ENCODE results near the gene ADAMTS17.

The ADAMTS17 gene

GRCh38 chr15:100033140-100033857 lies 308.5 kb downstream of the ADAMTS17 start:
- DNase-seq (ENCODE audit: low read depth in 1 of 2, low spot score in 1 of 2): no peak

- DNase-seq (ENCODE audit: low read depth in 1 of 2, low spot score in 1 of 2): no peak
Measured at GRCh38 chr15:100032358-100033085, 309.3 kb downstream of the ADAMTS17 start.

DNA sequence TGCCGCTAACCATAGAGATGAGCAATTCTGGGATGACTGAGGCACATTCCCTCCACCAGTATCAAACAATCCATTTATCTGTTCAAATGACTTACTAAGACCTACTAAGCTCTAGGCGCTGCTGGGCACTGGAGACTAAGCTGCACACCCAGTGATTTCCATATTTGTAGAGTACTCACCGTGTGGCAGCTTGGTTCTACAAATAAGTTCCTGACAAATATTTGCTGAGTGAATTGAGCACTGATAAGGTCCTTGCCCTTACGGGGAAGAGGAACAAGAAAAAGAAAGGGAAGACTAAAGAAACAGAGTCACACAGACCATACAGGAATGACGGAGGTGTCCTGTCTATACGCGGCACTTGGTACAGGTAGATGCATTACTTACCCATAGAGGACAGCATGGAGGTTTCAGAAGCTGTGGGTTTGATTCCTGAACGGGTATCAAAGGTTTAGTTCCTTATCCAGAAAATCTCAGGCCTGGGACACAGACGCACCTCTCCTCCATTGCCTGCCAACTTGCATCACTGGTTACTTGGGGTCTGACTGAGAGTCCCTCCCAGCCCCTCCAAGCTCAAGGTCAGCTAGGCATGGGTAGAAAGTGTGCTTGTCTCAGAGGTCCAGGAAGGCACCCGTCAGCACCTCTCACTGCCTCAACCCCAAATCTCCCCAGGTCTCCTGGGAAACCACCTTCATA lies 310.0 kb downstream of the ADAMTS17 start:
- DNase-seq (ENCODE audit: low read depth in 1 of 2, low spot score in 1 of 2): no peak

GRCh38 chr15:100030586-100031229 lies 311.1 kb downstream of the ADAMTS17 start:
- no peak for DNase-seq (ENCODE audit: low read depth in 1 of 2, low spot score in 1 of 2)

DNA sequence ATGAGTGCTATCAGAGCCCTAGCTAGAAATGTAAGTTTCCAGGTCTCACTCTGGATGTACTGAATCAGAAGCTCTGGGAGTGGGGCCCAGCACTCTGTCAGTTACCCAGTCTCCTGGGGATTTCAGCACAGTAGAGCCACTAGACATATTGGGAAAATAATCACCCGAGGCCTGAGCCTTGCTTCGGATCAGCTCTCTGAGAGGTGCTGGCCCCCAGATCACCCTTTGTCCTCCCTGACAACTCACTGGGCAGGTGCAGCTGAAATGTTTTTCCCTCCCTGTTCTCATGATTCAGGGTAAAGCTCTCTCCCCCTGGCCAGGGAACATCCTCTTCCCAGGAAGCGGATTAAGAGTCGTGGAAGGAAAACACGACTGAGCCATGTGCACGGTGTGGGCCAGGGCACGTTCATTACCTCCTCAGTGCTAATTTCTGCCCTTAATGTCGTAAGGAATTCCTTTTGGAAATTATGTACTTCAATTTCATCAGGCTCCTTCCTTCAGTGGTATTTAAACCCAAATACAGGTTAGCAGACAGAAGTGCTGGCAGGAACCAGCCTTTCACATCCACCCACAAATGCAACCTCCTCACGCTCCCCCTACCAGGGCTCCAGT lies 311.8 kb downstream of the ADAMTS17 start:
- no peak for DNase-seq (ENCODE audit: low read depth in 1 of 2, low spot score in 1 of 2)

DNA sequence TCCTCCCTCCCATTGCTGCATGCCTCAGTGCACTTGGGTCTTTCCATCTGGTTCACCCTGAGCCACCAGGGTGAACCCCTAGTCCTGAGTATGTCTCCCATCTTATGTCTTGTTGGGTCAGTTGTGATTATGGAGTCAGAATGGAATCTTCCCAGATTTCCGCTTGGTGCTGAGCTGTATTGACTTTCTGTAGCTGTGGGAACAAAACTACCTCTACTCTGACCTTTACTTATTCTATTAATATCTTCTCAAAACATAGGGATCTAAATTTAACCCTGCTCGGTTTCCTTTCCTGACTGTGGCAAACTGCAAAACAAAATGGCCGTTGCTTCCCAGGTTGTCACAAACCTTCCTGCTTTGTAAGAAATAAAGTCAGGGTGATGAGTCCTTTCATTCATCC lies 312.7 kb downstream of the ADAMTS17 start:
- DNase-seq (ENCODE audit: low read depth in 1 of 2, low spot score in 1 of 2): no peak

- no peak for DNase-seq (ENCODE audit: low read depth in 1 of 2, low spot score in 1 of 2)
Measured at GRCh38 chr15:100026041-100026440, 315.7 kb downstream of the ADAMTS17 start.

DNA sequence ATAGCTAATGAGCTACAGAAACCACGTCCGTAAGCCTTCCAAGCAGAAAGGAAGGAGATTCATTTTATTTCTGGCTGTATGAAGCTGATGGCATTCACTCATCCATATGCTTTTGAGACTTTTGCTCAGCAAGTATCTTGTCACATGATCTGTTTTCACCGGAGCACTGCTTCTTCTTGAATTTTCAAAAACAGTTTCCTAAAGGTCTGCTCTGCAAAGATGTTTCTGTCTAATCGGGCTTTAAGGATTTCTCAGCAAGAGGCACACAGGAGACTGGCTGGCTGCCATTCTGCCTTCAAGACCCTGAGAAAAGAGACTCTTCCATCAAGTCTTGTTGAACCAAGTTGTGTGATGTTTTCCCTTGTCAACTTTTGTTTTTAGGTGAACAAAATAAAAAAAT lies 319.0 kb downstream of the ADAMTS17 start:
- no peak for DNase-seq (ENCODE audit: low read depth in 1 of 2, low spot score in 1 of 2)

DNA sequence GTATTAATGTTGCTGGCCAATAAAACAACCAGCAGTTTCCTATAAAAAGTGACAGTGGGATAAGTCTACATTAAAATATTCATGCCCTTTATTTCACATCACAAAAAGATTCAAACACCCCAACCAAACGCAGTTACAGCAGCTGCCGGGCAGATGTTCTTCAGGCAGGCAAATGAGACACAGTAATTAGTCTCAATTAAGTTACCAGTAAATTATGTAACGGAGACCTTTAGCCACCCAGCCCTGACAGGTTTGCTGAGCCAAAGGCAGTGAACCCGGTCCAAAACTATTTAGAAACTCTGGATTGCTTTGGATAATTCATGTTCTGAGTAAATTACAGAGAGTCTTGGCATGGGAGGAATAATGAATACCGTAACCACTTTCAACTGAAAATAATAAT lies 319.4 kb downstream of the ADAMTS17 start:
- DNase-seq (ENCODE audit: low read depth in 1 of 2, low spot score in 1 of 2): no peak

GRCh38 chr15:100021653-100022052 lies 320.1 kb downstream of the ADAMTS17 start:
- no peak for DNase-seq (ENCODE audit: low read depth in 1 of 2, low spot score in 1 of 2)

- DNase-seq (ENCODE audit: low read depth in 1 of 2, low spot score in 1 of 2): no peak
Measured at GRCh38 chr15:100020614-100021013, 321.2 kb downstream of the ADAMTS17 start.

- no peak for DNase-seq (ENCODE audit: low read depth in 1 of 2, low spot score in 1 of 2)
Measured at GRCh38 chr15:100020189-100020588, 321.6 kb downstream of the ADAMTS17 start.

DNA sequence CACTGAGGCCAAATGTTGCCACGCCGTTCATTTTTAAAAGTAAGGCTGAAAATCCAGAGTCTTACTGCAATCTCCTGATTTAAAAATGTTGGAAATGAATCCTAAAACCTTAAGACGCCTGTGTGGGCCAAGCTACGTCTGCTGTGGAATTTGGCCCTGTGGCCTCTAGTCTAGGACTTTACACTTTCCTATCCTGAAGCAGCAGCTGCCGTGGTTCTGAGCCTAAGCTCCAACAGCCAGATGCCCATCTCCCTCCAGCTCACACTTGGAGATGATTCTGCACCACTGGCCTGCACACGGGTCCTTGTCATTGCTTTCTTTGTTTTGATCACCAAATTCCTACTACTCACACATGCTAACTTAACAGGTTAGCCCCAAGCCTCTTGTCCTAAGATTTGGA lies 322.2 kb downstream of the ADAMTS17 start:
- DNase-seq (ENCODE audit: low read depth in 1 of 2, low spot score in 1 of 2): no peak

GRCh38 chr15:100018191-100018590 lies 323.6 kb downstream of the ADAMTS17 start:
- no peak for DNase-seq (ENCODE audit: low read depth in 1 of 2, low spot score in 1 of 2)

DNA sequence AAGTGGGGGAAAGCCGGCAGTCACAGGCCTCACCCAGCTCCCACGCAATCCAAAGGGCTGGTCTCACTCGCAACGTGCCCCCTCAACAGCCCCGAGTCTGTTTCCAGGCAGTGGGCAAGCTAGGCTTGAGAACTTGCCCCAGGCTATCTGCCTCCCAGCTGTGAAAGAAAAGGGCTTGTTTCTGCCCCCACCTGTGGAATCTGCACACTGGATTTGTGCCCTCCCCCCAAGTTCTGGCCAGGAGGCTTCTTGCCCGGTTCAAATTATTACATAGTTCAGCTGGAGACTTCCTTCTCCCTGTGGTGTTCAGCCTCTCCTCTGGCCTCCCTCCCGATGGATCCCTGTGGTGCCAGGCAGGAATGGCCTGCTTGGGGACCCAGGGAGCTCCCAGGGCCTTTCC lies 324.6 kb downstream of the ADAMTS17 start:
- DNase-seq (ENCODE audit: low read depth in 1 of 2, low spot score in 1 of 2): no peak

DNA sequence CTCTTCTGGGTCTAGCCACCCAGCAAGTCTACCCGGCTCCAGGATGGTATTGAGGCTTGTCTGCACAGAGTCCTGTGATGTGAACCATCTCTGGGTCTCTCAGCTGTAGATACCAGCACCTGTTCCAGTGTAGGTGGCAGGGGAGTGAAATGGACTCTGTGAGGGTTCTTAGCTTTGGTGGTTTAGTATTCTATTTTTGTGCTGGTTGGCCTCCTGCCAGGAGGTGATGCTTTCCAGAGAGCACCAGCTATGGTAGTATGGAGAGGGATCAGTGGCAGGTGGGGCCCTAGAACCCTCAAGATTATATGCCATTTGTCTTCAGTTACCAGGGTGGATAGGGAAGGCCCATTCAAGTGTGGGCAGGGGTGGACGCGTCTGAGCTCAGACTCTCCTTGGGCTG lies 325.1 kb downstream of the ADAMTS17 start:
- no peak for DNase-seq (ENCODE audit: low read depth in 1 of 2, low spot score in 1 of 2)

- DNase-seq (ENCODE audit: low read depth in 1 of 2, low spot score in 1 of 2): no peak
Measured at GRCh38 chr15:100011235-100011634, 330.5 kb downstream of the ADAMTS17 start.

DNA sequence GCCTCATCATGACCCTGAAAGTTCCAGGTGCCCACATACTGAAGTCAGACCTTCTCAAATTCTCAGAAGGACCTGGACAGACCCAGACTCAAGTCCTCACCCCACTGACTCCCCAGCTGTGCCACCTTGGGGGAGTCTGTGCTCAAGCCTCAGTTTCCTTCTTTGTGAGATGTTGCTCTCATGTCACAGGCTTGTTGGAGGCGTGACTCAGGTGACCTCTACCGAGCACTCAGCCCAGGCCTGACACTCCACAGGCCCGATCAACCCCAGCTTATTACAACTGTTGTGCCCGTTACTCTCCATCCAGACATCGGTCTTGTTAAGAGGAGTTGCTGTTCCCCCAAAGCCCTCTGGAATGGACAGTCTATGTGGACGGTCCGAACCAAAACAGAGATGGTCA lies 332.4 kb downstream of the ADAMTS17 start:
- no peak for DNase-seq (ENCODE audit: low read depth in 1 of 2, low spot score in 1 of 2)

DNA sequence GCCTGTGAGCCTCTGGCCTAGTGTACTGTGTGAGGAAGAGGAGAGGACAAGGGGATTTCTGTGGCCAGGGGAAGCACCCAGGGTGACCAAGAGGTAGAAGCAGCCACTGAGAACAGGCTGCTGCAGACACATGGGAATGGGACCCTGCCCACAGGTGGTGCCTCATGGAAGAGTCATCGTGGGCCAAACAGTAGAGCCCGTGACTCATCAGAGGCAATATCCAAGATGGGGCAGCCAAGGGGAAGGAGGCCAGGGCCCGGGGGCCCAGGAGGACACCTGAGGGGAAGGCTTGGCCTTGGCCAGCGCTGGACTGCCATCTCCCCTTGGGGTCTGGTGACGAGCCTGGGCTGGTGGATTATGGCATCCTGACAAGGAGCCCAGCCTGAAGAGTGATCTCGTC lies 333.5 kb downstream of the ADAMTS17 start:
- no peak for DNase-seq (ENCODE audit: low read depth in 1 of 2, low spot score in 1 of 2)

DNA sequence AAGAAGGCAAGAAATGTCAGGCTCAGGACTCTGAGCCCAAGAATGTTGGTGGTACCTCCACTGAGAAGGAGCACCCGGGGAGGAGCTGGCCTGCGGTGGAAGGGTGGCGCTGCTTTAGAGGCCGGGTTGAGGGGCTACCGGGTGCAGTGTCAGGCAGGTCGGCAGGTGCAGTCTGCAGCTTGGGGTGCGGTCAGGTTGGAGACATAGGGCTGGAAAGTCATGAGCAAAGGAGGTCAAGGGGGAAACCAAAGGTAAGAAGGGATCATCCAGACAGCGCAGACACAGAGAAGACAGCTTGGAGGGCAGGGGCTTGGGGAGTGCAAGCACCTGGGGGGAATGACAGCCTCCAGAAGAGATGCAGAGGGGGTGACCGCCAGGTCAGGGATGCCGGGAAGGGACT lies 334.2 kb downstream of the ADAMTS17 start:
- no peak for DNase-seq (ENCODE audit: low read depth in 1 of 2, low spot score in 1 of 2)

- DNase-seq (ENCODE audit: low read depth in 1 of 2, low spot score in 1 of 2): no peak
Measured at GRCh38 chr15:100005715-100006114, 336.1 kb downstream of the ADAMTS17 start.

Data from activated CD4-positive, alpha-beta T cell treated with anti-CD3 and anti-CD28 coated beads, Interleukin-2, amount 50 U/mL, for 24 hours (primary cell).